ENCODE data around the gene ASPDH. TPM values are rescaled to one million over a fixed set of nuclear protein-coding genes. Genes with fewer than 3 reads are reported as not detected.
A peak's percentile ranks its signal among the peaks of the same experiment; 100 is the strongest.

The ASPDH gene
- total RNA-seq, 2 donors from 2014 or later: not detected

- Histone ChIP-seq H3K27me3 (no peaks in the 10 kb centered on the region), H3K4me3 (no peak overlapping the region), H3K4me1 (no peaks in the 10 kb centered on the region), H3K36me3 (no peaks in the 10 kb centered on the region), H3K27ac (no peak overlapping the region), H3K9me3 (no peaks in the 10 kb centered on the region)
- no peak for TF ChIP-seq CTCF (IDR thresholded peaks at IDR 0.05)
- no peak for DNase-seq (ENCODE audit: low spot score)
Observed at GRCh38 chr19:50516456-50516855, 2.7 kb upstream of the ASPDH start.

- Histone ChIP-seq H3K27ac (no peak overlapping the region), H3K4me1 (peaks cover 0 to 7% of the 10 kb centered on the region in 2 donors), H3K9me3 (no peaks in the 10 kb centered on the region), H3K36me3 (no peaks in the 10 kb centered on the region), H3K27me3 (no peaks in the 10 kb centered on the region), H3K4me3 (no peak overlapping the region)
- DNase-seq (ENCODE audit: low spot score): no peak
- TF ChIP-seq CTCF (IDR thresholded peaks at IDR 0.05): no peak
Observed at GRCh38 chr19:50515168-50515561, 1.5 kb upstream of the ASPDH start.

- DNase-seq (ENCODE audit: low spot score): no peak
- H3K27ac ChIP-seq: no peak overlapping the region
- no peaks in the 10 kb centered on the region for H3K27me3 ChIP-seq
- peaks cover 0 to 11% of the 10 kb centered on the region in 2 donors for H3K4me1 ChIP-seq
- no peaks in the 10 kb centered on the region for H3K36me3 ChIP-seq
- TF ChIP-seq CTCF (IDR thresholded peaks at IDR 0.05): no peak
- H3K4me3 ChIP-seq: no peak overlapping the region
- no peaks in the 10 kb centered on the region for H3K9me3 ChIP-seq
Observed at GRCh38 chr19:50514346-50515167, 844 bp upstream of the ASPDH start.

- no peak for DNase-seq (ENCODE audit: low spot score)
- H3K27ac ChIP-seq: no peak overlapping the region
- H3K27me3 ChIP-seq: no peaks in the 10 kb centered on the region
- no peak for TF ChIP-seq CTCF (IDR thresholded peaks at IDR 0.05)
- H3K4me3 ChIP-seq: no peak overlapping the region
- H3K36me3 ChIP-seq: no peaks in the 10 kb centered on the region
- peaks cover 0 to 23% of the 10 kb centered on the region in 2 donors for H3K4me1 ChIP-seq
- H3K9me3 ChIP-seq: no peaks in the 10 kb centered on the region
Observed at GRCh38 chr19:50512999-50513745, 541 bp downstream of the ASPDH start.

GRCh38 chr19:50512112-50512998 lies 1.4 kb downstream of the ASPDH start:
- DNase-seq (ENCODE audit: low spot score): no peak
- H3K27me3 ChIP-seq: no peaks in the 10 kb centered on the region
- no peak for TF ChIP-seq CTCF (IDR thresholded peaks at IDR 0.05)
- peaks cover 0 to 27% of the 10 kb centered on the region in 2 donors for H3K4me1 ChIP-seq
- no peaks in the 10 kb centered on the region for H3K9me3 ChIP-seq
- H3K36me3 ChIP-seq: no peaks in the 10 kb centered on the region
- H3K4me3 ChIP-seq: no peak overlapping the region
- H3K27ac ChIP-seq: peak overlapping the region; percentile 72 to 79
